HG03442 (cell line): ENCODE results near the gene ZNF598.
"Not testable (repeated sequence)": the region's sequence is repeated elsewhere in the genome, so short reads cannot be mapped to it uniquely, and the experiment has no call there.

Experiments
- ATAC-seq: cut with Tn5 transposase; IDR thresholded peaks from one replicate; pipeline ENCODE4 v1.9.1; 2021; ENCODE audit warnings: mild to moderate bottlenecking, moderate library complexity; ENCODE audit not compliant: unreplicated experiment

Gene ZNF598

GRCh38 chr16:1977875-1978268 lies 31.7 kb downstream of the ZNF598 start:
- no peak for ATAC-seq

- no peak for ATAC-seq
Observed at GRCh38 chr16:1976951-1977874, 32.4 kb downstream of the ZNF598 start.

GRCh38 chr16:1976216-1976520 lies 33.5 kb downstream of the ZNF598 start:
- ATAC-seq, result no peak

DNA sequence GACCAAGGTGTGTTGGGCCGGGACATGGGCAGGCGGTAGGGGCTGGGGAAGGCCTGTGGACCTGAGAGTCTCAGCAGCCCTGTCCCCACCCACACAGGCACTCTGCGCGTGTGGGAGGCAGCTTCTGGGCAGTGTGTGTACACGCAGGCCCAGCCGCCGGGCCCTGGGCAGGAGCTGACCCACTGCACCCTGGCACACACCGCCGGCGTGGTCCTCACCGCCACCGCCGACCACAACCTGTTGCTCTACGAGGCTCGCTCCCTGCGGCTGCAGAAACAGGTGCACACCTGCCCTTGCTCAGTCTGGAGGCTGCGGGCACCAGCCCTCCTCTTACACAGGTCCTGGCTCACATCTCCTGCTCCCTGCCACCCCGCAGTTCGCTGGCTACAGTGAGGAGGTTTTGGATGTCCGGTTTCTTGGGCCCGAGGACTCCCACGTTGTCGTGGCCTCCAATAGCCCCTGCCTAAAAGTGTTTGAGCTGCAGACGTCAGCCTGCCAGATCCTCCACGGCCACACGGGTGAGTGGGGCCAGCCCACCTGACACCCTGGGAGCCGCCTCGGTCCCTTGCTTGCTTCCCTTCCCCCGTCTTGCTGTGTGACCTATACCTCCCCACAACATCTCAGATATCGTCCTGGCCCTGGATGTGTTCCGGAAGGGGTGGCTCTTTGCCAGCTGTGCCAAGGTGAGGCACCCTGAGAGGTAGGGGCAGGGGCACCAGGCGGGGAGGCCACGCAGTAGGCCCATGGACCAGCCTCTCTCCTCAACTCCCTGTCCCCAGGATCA lies 34.0 kb downstream of the ZNF598 start:
- ATAC-seq, result no peak

GRCh38 chr16:1974157-1975070 lies 35.2 kb downstream of the ZNF598 start:
- no peak for ATAC-seq

DNA sequence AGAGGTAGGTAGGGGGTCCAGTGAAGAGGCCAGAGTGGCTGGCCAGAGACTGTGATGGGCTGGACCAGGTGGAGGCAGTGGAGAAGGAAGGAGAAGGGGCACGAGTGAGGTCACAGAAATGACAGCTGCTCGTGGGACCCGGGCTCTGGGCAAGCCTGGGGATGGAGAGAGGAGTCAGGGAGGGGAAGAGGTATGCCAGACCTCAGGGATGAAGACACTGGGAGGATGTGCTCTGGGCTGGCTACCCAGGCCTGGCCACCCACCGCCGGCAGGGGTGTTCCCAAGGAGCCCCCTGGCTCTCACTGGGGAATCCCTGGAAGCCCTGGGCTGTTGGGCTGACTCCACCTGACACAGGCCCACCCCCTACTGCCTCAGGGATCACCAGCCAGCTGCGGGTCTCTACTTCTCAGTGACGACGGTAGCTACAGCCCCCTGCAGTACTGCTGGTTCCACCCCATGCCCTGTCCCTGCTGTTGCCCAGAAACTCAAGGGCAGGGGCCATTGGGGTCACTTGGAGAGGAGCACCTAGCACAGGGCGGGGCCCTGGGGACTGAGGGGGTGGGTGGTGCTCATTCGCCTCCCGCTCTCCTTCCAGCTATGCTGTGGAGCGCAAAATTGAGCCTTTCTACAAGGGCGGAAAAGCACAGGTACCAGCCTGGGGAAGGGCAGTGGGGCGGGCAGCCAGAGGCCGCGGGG lies 36.0 kb downstream of the ZNF598 start:
- ATAC-seq, result no peak

- ATAC-seq, result no peak
Observed at GRCh38 chr16:1972490-1972877, 37.1 kb downstream of the ZNF598 start.

GRCh38 chr16:1971796-1972489 lies 37.7 kb downstream of the ZNF598 start, which contains the start of gene TBL3:
Gene TBL3 (plus strand): TSS chr16:1972053. CDS start chr16:1972165, 112 bp downstream.
- ATAC-seq, result peak; percentile 72

DNA sequence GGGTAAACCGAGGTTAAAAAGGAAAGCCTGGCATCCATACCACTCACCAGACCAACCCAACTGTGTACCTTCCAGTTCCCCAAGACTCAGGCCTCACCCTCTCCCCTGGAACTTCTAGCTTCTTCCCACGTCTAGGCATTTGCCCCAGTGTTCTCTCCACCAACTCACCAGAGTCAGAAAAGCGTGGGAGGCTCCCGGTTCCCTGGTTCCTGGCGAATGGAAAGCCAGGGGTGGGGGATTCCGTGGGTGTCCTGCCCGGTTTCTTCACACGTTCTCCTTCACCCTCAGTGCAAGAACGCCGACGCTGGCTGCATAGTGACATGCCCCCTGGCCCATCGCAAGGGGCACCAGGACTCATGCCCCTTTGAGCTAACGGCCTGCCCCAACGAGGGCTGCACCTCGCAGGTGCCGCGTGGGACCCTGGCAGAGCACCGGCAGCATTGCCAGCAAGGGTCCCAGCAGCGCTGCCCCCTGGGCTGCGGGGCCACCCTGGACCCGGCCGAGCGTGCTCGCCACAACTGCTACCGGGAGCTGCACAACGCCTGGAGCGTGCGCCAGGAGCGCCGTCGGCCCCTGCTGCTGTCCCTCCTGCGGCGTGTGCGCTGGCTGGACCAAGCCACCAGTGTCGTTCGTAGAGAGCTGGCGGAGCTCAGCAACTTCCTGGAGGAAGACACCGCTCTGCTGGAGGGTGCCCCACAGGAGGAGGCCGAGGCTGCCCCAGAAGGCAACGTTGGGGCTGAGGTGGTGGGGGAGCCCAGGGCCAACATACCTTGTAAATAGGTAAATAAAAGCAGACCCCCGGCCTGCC lies 41.3 kb downstream of the ZNF598 start:
- ATAC-seq, result no peak

DNA sequence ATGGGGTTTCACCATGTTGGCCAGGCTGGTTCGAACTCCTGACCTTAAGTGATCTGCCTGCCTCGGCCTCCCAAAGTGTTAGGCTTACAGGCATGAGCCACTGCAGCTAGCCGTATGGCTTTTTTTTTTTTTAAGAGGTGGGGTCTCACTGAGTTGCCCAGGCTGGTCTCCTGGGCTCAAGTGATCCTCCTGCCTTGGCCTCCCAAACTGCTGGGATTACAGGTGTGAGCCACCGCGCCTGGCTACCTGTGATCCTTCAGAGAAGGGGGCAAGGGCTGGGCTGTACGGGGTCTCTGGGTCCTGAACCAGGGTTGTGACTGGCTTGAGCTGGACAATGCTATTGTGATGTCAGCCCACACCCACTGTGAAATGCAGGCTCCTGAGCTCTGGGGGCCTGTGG lies 43.2 kb downstream of the ZNF598 start, which contains the start of gene RNF151:
TSS of gene RNF151 (plus strand) at position 397 of the 400 bp plus-strand sequence. CDS start 26 bp downstream, outside the sequence.
- no peak for ATAC-seq

DNA sequence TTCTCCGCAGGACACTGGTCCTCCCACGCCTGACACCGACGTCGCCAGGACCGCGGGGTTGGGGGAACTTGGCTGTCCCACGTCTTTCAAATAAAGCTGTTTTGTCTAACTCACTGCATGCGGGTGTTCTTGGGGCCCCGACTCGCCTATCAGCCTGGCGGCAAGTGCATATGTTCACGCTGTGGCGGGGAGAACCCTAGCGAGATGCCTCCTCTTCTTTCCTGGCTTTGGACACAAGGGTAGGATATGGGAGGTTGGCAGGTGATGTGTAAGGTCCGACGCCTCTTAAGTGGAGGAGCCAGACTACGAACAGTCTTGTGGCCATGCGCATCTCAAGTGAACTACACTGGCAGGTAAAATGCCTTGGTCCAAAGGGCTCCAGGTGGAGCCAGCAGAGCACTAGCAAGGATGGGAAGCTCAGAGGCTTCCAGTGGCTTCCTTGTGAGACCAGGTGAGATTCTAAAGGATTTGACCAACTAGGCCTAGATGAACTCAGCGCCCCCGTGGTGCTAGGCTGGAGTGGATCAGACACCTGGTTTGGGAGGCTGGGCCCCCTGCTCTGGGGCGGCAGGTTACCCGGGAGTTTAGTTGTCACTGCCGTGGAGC lies 44.1 kb downstream of the ZNF598 start:
- ATAC-seq, result no peak

DNA sequence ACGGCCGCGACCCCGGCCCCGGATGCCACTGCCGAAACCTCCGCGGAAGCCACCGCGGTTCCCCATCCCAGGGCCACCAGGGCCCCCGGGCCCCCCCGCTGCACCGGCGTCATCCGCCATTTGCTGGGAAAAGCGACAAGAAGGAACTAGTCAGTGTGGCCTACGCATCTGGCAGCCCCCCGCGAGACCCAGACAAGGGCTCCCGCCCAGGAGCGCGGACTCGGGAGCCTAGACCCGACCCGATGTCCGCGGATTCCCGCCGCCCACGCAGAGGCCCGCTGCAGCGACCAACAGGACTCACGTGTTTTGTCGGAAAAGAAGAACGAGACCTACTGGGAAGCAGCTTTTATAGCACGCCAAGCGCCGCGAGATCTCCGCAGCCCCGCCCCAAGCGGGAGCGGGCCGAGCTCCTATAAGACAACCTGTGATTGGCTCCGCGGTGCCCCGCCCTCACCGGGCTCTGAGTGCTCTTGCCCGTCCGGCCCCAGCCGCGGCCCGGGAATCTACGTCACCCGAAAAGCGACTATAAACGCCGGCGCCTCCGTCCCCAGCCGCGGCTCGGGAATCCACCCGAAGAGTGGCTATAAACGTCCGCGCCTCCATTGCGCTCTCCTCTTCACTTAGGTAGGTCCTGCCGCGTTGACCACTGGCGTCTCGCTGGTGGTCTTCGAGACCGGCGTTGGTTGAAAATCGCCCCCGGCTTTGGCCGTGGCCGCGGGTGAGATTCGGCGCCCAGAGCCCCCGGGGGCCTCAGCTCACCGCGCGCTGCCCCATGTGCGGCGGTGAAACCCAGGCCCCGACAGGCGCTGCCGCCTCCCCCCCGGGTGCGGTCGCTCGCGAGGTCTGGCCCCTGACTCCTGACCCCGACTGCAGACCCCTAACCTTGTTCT lies 44.9 kb downstream of the ZNF598 start, which contains the start of gene RPS2:
TSS of gene RPS2 (minus strand) at position 321 of the 890 bp plus-strand sequence. CDS start at position 120, 201 bp downstream.
- ATAC-seq, result peak; percentile 85

DNA sequence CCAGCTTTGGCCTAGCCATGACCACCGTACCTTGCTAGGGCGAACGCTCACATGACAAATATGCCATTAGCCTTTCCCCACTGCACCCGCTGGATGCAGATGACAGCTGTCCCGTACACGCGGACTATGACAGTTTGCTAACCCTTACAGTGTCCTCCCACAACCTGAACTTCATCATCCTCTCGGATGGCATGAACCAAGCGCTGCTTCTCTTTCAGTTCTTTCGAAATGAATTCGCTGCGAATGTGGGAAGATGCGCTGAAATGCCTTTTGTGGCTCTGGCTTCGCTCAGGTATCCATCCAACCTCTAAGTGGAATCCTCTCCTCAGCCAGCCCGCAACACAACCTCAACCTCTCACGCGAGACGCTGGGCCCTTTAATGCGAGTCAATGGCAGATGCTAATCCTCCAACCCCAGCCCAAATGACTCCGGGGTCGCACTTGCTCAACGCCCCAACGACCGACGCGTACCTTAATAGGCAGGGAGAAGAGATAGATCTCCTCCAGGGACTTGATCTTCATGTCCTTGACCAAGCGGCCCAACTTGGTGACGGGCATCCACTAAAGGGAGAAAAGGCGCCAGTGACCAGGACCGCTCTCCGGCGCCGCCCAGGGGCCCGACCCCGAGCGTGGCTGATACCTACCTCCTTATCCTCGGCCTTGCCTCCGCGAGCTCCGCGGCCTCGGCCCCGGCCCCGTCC lies 45.7 kb downstream of the ZNF598 start:
- no peak for ATAC-seq

DNA sequence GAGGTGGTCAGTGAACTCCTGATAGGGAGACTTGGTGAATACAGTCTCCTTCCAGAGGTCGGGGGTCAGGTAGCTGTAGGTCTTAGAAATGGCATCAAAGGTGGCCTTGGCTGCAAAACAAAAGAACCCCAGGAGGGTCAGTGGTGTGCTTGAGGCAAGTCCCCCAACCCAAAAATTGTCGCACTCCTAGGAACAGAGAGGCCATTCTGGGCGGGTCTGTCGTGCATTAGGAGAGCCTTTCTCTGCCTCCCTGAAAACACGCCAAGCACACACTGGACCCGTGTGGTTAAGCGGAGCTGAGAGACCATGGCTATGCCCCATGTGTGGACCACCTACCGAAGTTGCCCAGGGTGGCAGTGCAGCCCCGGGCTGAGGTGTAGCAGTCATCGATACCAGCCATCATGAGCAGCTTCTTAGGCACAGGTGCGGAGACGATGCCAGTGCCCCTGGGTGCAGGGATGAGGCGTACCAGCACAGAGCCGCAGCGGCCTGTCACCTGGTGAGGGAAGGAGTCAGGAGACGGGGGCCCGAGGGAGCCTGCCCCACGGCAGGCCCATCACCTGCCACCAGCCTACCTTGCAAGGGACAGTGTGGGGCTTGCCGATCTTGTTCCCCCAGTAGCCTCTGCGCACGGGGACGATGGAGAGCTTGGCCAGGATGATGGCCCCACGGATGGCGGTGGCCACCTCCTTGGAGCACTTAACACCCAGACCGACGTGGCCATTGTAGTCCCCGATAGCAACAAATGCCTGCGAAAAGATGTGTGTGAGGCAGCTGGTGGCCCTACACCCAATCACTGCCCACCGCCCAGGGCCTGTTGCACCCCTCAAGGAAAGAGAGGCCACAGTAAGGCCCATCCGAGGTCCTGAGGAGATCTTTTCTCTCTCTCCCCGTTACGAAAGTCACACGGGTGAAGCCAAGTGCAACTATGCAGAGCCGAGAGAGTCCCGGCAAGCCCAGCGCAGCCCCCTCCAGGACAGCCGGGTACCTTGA lies 47.2 kb downstream of the ZNF598 start:
- ATAC-seq, result not testable (repeated sequence)

DNA sequence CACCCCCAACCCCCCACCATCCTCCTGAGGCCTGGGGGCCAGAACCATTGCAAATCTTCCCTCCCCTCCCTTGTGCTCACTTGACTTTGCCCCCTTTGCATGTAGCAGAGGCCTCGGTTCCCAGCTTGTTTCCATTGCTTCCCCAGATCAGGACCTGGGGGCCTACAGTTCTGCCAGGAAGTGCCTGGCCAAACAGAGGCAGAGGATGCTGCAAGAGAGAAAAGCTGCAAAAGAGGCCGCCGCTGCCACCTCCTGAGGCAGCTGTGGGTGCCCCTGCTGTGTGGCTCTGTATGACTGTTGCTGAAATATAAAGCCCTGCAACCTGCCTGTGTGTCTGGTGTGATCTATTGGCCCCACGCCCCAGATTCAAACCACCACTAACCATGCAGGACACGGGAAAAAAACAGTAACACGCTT lies 48.0 kb downstream of the ZNF598 start:
- no peak for ATAC-seq
